ENCODE data around the gene RET. TPM values are rescaled to one million over a fixed set of nuclear protein-coding genes. Genes with fewer than 3 reads are reported as not detected.

The RET gene
- total RNA-seq, 1 experiment from 2014 or later: not detected

- Mint-ChIP-seq H3K4me1 (ENCODE audit: low read depth, unreplicated experiment) (no peaks in the 10 kb centered on the region), H3K36me3 (ENCODE audit: insufficient read depth, unreplicated experiment) (no peaks in the 10 kb centered on the region), H3K27ac (ENCODE audit: unreplicated experiment) (no peak overlapping the region), H3K4me3 (ENCODE audit: unreplicated experiment) (no peak overlapping the region), H3K9me3 (ENCODE audit: unreplicated experiment) (no peaks in the 10 kb centered on the region), H3K27me3 (ENCODE audit: insufficient read depth, unreplicated experiment) (peaks cover 12% of the 10 kb centered on the region)
- intact Hi-C loops (cut with micrococcal nuclease; ENCODE audit: unreplicated experiment): no loop called here
- Histone ChIP-seq H3K4me3 (ENCODE audit: low read depth, low read length) (no peak overlapping the region), H3K9me3 (no peaks in the 10 kb centered on the region), H3K4me1 (no peaks in the 10 kb centered on the region), H3K27me3 (replicated peaks; ENCODE audit: control insufficient read depth, insufficient read depth, low read length) (peaks cover 3% of the 10 kb centered on the region), H3K36me3 (ENCODE audit: control insufficient read depth, insufficient read depth, low read length) (no peaks in the 10 kb centered on the region)
- ChIA-PET CTCF (no interaction called here), POLR2A (no interaction called here)
- no peak for TF ChIP-seq CTCF (IDR thresholded peaks at IDR 0.05; ENCODE audit: insufficient read depth in 1 of 2, low read depth in 1 of 2, low read length in 1 of 2, severe bottlenecking in 1 of 2, unreplicated experiment in 1 of 2)
- BruUV-seq (replicated peaks): no TSS peak
- DNase-seq: no peak
These were observed 7.7 kb upstream of the RET start for GRCh38 chr10:43069211-43069515.

- H3K4me3 ChIP-seq (ENCODE audit: low read depth, low read length): no peak overlapping the region
- intact Hi-C loops (cut with micrococcal nuclease; ENCODE audit: unreplicated experiment): no loop called here
- no peaks in the 10 kb centered on the region for H3K4me1 ChIP-seq
- Mint-ChIP-seq H3K9me3 (ENCODE audit: unreplicated experiment) (no peaks in the 10 kb centered on the region), H3K27ac (ENCODE audit: unreplicated experiment) (no peak overlapping the region), H3K4me3 (ENCODE audit: unreplicated experiment) (no peak overlapping the region), H3K27me3 (ENCODE audit: insufficient read depth, unreplicated experiment) (peaks cover 12% of the 10 kb centered on the region), H3K36me3 (ENCODE audit: insufficient read depth, unreplicated experiment) (no peaks in the 10 kb centered on the region), H3K4me1 (ENCODE audit: low read depth, unreplicated experiment) (no peaks in the 10 kb centered on the region)
- DNase-seq: no peak
- H3K36me3 ChIP-seq (ENCODE audit: control insufficient read depth, insufficient read depth, low read length): no peaks in the 10 kb centered on the region
- POLR2A ChIA-PET: no interaction called here
- no peaks in the 10 kb centered on the region for H3K9me3 ChIP-seq
- no peak for TF ChIP-seq CTCF (IDR thresholded peaks at IDR 0.05; ENCODE audit: insufficient read depth in 1 of 2, low read depth in 1 of 2, low read length in 1 of 2, severe bottlenecking in 1 of 2, unreplicated experiment in 1 of 2)
- no TSS peak for BruUV-seq (replicated peaks)
- CTCF ChIA-PET: no interaction called here
- H3K27me3 ChIP-seq (replicated peaks; ENCODE audit: control insufficient read depth, insufficient read depth, low read length): peaks cover 3% of the 10 kb centered on the region
These were observed 7.3 kb upstream of the RET start for GRCh38 chr10:43069579-43069978.

GRCh38 chr10:43070121-43071085 is 6.5 kb upstream of the RET start:
- Mint-ChIP-seq H3K27ac (ENCODE audit: unreplicated experiment) (no peak overlapping the region), H3K4me3 (ENCODE audit: unreplicated experiment) (no peak overlapping the region), H3K4me1 (ENCODE audit: low read depth, unreplicated experiment) (no peaks in the 10 kb centered on the region), H3K27me3 (ENCODE audit: insufficient read depth, unreplicated experiment) (peaks cover 12% of the 10 kb centered on the region), H3K36me3 (ENCODE audit: insufficient read depth, unreplicated experiment) (no peaks in the 10 kb centered on the region), H3K9me3 (ENCODE audit: unreplicated experiment) (no peaks in the 10 kb centered on the region)
- Histone ChIP-seq H3K36me3 (ENCODE audit: control insufficient read depth, insufficient read depth, low read length) (no peaks in the 10 kb centered on the region), H3K4me3 (ENCODE audit: low read depth, low read length) (no peak overlapping the region), H3K4me1 (no peaks in the 10 kb centered on the region), H3K9me3 (no peaks in the 10 kb centered on the region), H3K27me3 (replicated peaks; ENCODE audit: control insufficient read depth, insufficient read depth, low read length) (peaks cover 3% of the 10 kb centered on the region)
- intact Hi-C loops (cut with micrococcal nuclease; ENCODE audit: unreplicated experiment): no loop called here
- DNase-seq: no peak
- ChIA-PET CTCF (no interaction called here), POLR2A (no interaction called here)
- no peak for TF ChIP-seq CTCF (IDR thresholded peaks at IDR 0.05; ENCODE audit: insufficient read depth in 1 of 2, low read depth in 1 of 2, low read length in 1 of 2, severe bottlenecking in 1 of 2, unreplicated experiment in 1 of 2)
- no TSS peak for BruUV-seq (replicated peaks)
